GM12873 (cell line): ENCODE results near the gene EAF2.

Source experiments
- CTCF ChIP-seq: IDR thresholded peaks from 2 replicates; pipeline ENCODE4 v1.5.1; 2012; ENCODE audit warnings: low read depth, mild to moderate bottlenecking, moderate library complexity, low read length, control low read depth; ENCODE audit not compliant: insufficient read depth; ENCODE audit errors: missing control alignments

The EAF2 gene

GRCh38 chr3:121835465-121835801 is 424 bp downstream of the EAF2 start:
- no peak for TF ChIP-seq CTCF

- TF ChIP-seq CTCF, result no peak
Observed at GRCh38 chr3:121836064-121836463, 1.1 kb downstream of the EAF2 start.

- no peak for TF ChIP-seq CTCF
Observed at GRCh38 chr3:121836481-121836880, 1.5 kb downstream of the EAF2 start.

- TF ChIP-seq CTCF, result no peak
Observed at GRCh38 chr3:121839962-121840361, 5.0 kb downstream of the EAF2 start.

GRCh38 chr3:121844892-121845291 is 9.9 kb downstream of the EAF2 start:
- TF ChIP-seq CTCF, result no peak

GRCh38 chr3:121852256-121852655 is 17.2 kb downstream of the EAF2 start:
- no peak for TF ChIP-seq CTCF

GRCh38 chr3:121855555-121855954 is 20.5 kb downstream of the EAF2 start:
- TF ChIP-seq CTCF, result peak; percentile 43

- no peak for TF ChIP-seq CTCF
Observed at GRCh38 chr3:121863801-121864200, 28.8 kb downstream of the EAF2 start.
